Choroid plexus epithelial cell (primary cell): ENCODE results near the gene PITX1.

ENCODE experiments used
- DNase-seq: peaks from one replicate; pipeline ENCODE4 v3.0.0-alpha.2; 2010; ENCODE audit warnings: low read depth
- H3K4me3 ChIP-seq: 2 replicates; pipeline ENCODE4 v1.5.1; 2011; ENCODE audit warnings: low read depth, mild to moderate bottlenecking, control low read depth, low read length, moderate library complexity
- TF ChIP-seq, protein P1 (sequence below): conservative IDR thresholded peaks from 2 replicates; pipeline ENCODE4 v1.5.1; 2011; ENCODE audit warnings: low read depth, mild to moderate bottlenecking, control low read depth, inconsistent platforms, low read length, moderate library complexity

The PITX1 gene

GRCh38 chr5:135066781-135067180 is 32.8 kb upstream of the PITX1 start:
- TF ChIP-seq, protein P1, sequence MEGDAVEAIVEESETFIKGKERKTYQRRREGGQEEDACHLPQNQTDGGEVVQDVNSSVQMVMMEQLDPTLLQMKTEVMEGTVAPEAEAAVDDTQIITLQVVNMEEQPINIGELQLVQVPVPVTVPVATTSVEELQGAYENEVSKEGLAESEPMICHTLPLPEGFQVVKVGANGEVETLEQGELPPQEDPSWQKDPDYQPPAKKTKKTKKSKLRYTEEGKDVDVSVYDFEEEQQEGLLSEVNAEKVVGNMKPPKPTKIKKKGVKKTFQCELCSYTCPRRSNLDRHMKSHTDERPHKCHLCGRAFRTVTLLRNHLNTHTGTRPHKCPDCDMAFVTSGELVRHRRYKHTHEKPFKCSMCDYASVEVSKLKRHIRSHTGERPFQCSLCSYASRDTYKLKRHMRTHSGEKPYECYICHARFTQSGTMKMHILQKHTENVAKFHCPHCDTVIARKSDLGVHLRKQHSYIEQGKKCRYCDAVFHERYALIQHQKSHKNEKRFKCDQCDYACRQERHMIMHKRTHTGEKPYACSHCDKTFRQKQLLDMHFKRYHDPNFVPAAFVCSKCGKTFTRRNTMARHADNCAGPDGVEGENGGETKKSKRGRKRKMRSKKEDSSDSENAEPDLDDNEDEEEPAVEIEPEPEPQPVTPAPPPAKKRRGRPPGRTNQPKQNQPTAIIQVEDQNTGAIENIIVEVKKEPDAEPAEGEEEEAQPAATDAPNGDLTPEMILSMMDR, result no peak
- no peak for DNase-seq

GRCh38 chr5:135065306-135066265 is 31.6 kb upstream of the PITX1 start:
- DNase-seq, result no peak
- TF ChIP-seq, protein P1, result no peak

More at GRCh38 chr5:135066781-135067180, 32.8 kb upstream of the PITX1 start:
- no peak overlapping the region for H3K4me3 ChIP-seq

DNA sequence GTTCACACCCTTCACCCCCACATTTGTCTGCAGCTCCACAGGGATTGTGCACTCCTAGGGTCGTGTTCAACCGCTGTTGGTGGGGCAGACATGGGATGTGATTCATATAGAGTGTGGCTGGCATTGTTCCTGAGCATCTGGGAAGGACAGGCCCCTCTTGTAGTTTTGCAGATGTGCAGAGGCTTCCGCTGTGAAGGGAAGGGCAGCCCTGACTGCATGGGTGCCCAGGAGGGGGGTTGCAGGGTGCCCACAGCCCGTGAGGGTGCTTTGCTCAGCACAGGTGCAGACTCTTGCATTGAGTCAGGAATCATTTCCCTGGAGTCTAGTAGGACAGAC is 30.2 kb upstream of the PITX1 start:
- TF ChIP-seq, protein P1, result no peak
- no peak overlapping the region for H3K4me3 ChIP-seq
- no peak for DNase-seq

More at GRCh38 chr5:135065306-135066265, 31.6 kb upstream of the PITX1 start:
- H3K4me3 ChIP-seq, result no peak overlapping the region

DNA sequence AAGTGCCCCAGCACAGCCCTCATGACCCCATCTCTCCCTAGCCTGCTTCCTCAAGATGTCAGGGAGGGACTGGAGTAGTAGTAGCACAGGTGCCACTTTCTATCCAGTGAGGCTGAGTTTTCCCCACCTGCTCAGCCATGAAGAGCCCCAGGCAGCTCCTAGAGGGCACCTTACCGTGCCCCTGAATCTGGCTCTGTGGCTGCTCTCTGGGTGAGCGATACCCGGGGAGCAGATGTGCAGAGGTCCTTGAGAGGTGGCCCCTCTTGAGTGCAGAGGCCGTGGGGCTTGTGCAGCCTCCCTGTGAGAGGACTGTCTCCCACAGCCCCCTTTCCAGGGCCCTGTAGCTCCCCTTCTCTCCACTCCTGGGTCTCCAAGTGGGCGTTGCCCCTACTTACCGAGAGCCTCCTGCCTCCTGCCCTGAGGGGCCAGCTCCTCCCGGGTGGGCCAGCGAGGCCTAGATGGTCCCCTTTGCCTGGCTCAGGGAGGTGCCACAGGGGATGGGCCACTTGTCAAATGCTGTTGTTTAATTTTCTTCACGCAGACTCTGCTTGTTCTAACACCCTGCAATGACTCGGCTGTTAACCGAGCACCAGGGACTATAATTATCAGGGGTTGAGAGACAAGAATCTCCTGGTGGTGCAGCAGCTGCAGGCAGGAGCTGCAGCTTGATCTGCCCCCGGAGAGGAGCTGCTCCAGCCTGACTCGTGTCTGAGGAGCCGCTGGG is 29.6 kb upstream of the PITX1 start:
- TF ChIP-seq, protein P1, result no peak
- no peak for DNase-seq
- no peak overlapping the region for H3K4me3 ChIP-seq

GRCh38 chr5:135063056-135063445 is 29.0 kb upstream of the PITX1 start:
- no peak for DNase-seq
- TF ChIP-seq, protein P1, result no peak
- H3K4me3 ChIP-seq, result no peak overlapping the region

- no peak overlapping the region for H3K4me3 ChIP-seq
- DNase-seq, result no peak
- TF ChIP-seq, protein P1, result no peak
Observed at GRCh38 chr5:135062216-135063055, 28.4 kb upstream of the PITX1 start.
